Osteoblast (primary cell): ENCODE measurements around the gene TEX48. TPM values are rescaled to one million over a fixed set of nuclear protein-coding genes. Genes with fewer than 3 reads are reported as not detected.

ENCODE experiments used
- DNase-seq: peaks from one replicate; pipeline ENCODE4 v3.0.0; 2011; ENCODE audit warnings: low spot score, mixed read lengths; ENCODE audit not compliant: insufficient read length; ENCODE audit errors: missing footprints
- H2AFZ ChIP-seq: 2 replicates; pipeline ENCODE4 v1.6.0; 2011; ENCODE audit warnings: mild to moderate bottlenecking, low read length
- H3K27ac ChIP-seq: 2 replicates; pipeline ENCODE4 v1.5.1; 2011; ENCODE audit warnings: mild to moderate bottlenecking, low read depth, low read length, moderate library complexity
- H3K27me3 ChIP-seq: 2 replicates; pipeline ENCODE4 v1.6.0; 2012; ENCODE audit warnings: mild to moderate bottlenecking, control low read depth, inconsistent platforms, low read length, moderate library complexity; ENCODE audit not compliant: insufficient read depth
- H3K36me3 ChIP-seq: 2 replicates; pipeline ENCODE4 v1.5.1; 2011; ENCODE audit warnings: mild to moderate bottlenecking, low read length, control low read depth, moderate library complexity; ENCODE audit not compliant: insufficient read depth
- H3K4me1 ChIP-seq: 2 replicates; pipeline ENCODE4 v1.5.1; 2011; ENCODE audit warnings: mild to moderate bottlenecking, low read length, control low read depth, moderate library complexity; ENCODE audit not compliant: insufficient read depth
- H3K4me2 ChIP-seq: 2 replicates; pipeline ENCODE4 v1.6.0; 2011; ENCODE audit warnings: mild to moderate bottlenecking, low read length; ENCODE audit not compliant: insufficient read depth
- H3K4me3 ChIP-seq: fragments of 200-600 bp; sonication (generic); 3 replicates; pipeline ENCODE4 v1.5.1; 2012; ENCODE audit warnings: mild to moderate bottlenecking, low read length, inconsistent platforms; ENCODE audit not compliant: insufficient read depth
- H3K79me2 ChIP-seq: 2 replicates; pipeline ENCODE4 v1.6.0; 2012; ENCODE audit warnings: mild to moderate bottlenecking, low read length, control low read depth, inconsistent platforms; ENCODE audit not compliant: insufficient read depth
- H3K9me3 ChIP-seq: 2 replicates; pipeline ENCODE4 v1.5.1; 2011; ENCODE audit warnings: low read depth, low read length, control low read depth
- H4K20me1 ChIP-seq: 2 replicates; pipeline ENCODE4 v1.6.0; 2012; ENCODE audit warnings: mild to moderate bottlenecking, low read length, control low read depth; ENCODE audit not compliant: insufficient read depth
- CTCF ChIP-seq: IDR thresholded peaks from 2 replicates; pipeline ENCODE4 v1.5.1; 2011; ENCODE audit warnings: mild to moderate bottlenecking, low read depth, low read length, moderate library complexity; ENCODE audit errors: extremely low read depth
- total RNA-seq: library from RNA; depleted of rRNA; stranded (reverse); fragments of >200 nt; gene quantifications from 2 replicates; pipeline ENCODE4 v1.2.3, GENCODE V29; 2012

Gene TEX48
- total RNA-seq, 1 donor, result not detected

- no peaks in the 10 kb centered on the region for H3K79me2 ChIP-seq
- no peak for DNase-seq
- H2AFZ ChIP-seq, result no peak overlapping the region
- no peaks in the 10 kb centered on the region for H3K9me3 ChIP-seq
- H3K27me3 ChIP-seq, result no peaks in the 10 kb centered on the region
- no peak overlapping the region for H3K4me2 ChIP-seq
- TF ChIP-seq CTCF, result no peak
- H3K27ac ChIP-seq, result no peak overlapping the region
- H3K36me3 ChIP-seq, result no peaks in the 10 kb centered on the region
- H3K4me1 ChIP-seq, result peaks cover 33% of the 10 kb centered on the region
- H3K4me3 ChIP-seq, result no peak overlapping the region
- H4K20me1 ChIP-seq, result no peaks in the 10 kb centered on the region
Measured at GRCh38 chr9:114724744-114725143, 42.8 kb upstream of the TEX48 start.

- no peak for TF ChIP-seq CTCF
- Histone ChIP-seq H3K4me3 (no peak overlapping the region), H4K20me1 (no peaks in the 10 kb centered on the region), H3K36me3 (no peaks in the 10 kb centered on the region), H3K27ac (peak overlapping the region; percentile 69), H3K79me2 (no peaks in the 10 kb centered on the region), H3K4me2 (peak overlapping the region; percentile 21), H3K4me1 (peaks cover 33% of the 10 kb centered on the region), H2AFZ (no peak overlapping the region), H3K27me3 (no peaks in the 10 kb centered on the region), H3K9me3 (no peaks in the 10 kb centered on the region)
- DNase-seq, result peak; percentile 76
Measured at GRCh38 chr9:114723931-114724330, 41.9 kb upstream of the TEX48 start.

- no peak for TF ChIP-seq CTCF
- Histone ChIP-seq H3K9me3 (no peaks in the 10 kb centered on the region), H4K20me1 (no peaks in the 10 kb centered on the region), H3K4me2 (peak overlapping the region; percentile 21), H2AFZ (no peak overlapping the region), H3K27me3 (peaks cover 4% of the 10 kb centered on the region), H3K36me3 (no peaks in the 10 kb centered on the region), H3K4me1 (peaks cover 33% of the 10 kb centered on the region), H3K27ac (peak overlapping the region; percentile 69), H3K79me2 (no peaks in the 10 kb centered on the region), H3K4me3 (no peak overlapping the region)
- DNase-seq, result no peak
Measured at GRCh38 chr9:114722937-114723620, 41.1 kb upstream of the TEX48 start.

GRCh38 chr9:114722081-114722621 lies 40.2 kb upstream of the TEX48 start:
- H3K27ac ChIP-seq, result no peak overlapping the region
- H2AFZ ChIP-seq, result no peak overlapping the region
- H3K27me3 ChIP-seq, result peaks cover 11% of the 10 kb centered on the region
- H4K20me1 ChIP-seq, result no peaks in the 10 kb centered on the region
- H3K4me3 ChIP-seq, result no peak overlapping the region
- H3K9me3 ChIP-seq, result no peaks in the 10 kb centered on the region
- DNase-seq, result no peak
- no peaks in the 10 kb centered on the region for H3K79me2 ChIP-seq
- TF ChIP-seq CTCF, result no peak
- H3K4me2 ChIP-seq, result no peak overlapping the region
- no peaks in the 10 kb centered on the region for H3K36me3 ChIP-seq
- peaks cover 33% of the 10 kb centered on the region for H3K4me1 ChIP-seq
